Ishikawa (cell line): ENCODE measurements around the gene ELMOD3.
A peak's percentile ranks its signal among the peaks of the same experiment; 100 is the strongest.

ENCODE experiments used
- CREB1 ChIP-seq: IDR thresholded peaks from 2 replicates; pipeline ENCODE4 v1.6.1; 2012; ENCODE audit warnings: low read depth
- EGR1 ChIP-seq: IDR thresholded peaks from 2 replicates; pipeline ENCODE4 v1.6.1; 2012
- EP300 ChIP-seq: IDR thresholded peaks from 2 replicates; pipeline ENCODE4 v1.6.1; 2012; ENCODE audit warnings: borderline replicate concordance
- FOXM1 ChIP-seq: IDR thresholded peaks from 2 replicates; pipeline ENCODE4 v1.6.1; 2012; ENCODE audit warnings: low read depth, borderline replicate concordance
- MAX ChIP-seq: IDR thresholded peaks from 2 replicates; pipeline ENCODE4 v1.6.1; 2012
- NFIC ChIP-seq: IDR thresholded peaks from 2 replicates; pipeline ENCODE4 v1.6.1; 2012
- RAD21 ChIP-seq: IDR thresholded peaks from 2 replicates; pipeline ENCODE4 v1.6.1; 2012; ENCODE audit warnings: low read depth
- REST ChIP-seq: IDR thresholded peaks from 2 replicates; pipeline ENCODE4 v1.6.1; 2012; ENCODE audit warnings: low read depth, mild to moderate bottlenecking
- TAF1 ChIP-seq: IDR thresholded peaks from 2 replicates; pipeline ENCODE4 v1.6.1; 2012; ENCODE audit warnings: low read depth, mild to moderate bottlenecking
- TCF12 ChIP-seq: IDR thresholded peaks from 2 replicates; pipeline ENCODE4 v1.6.1; 2012; ENCODE audit warnings: low read depth
- TEAD4 ChIP-seq: IDR thresholded peaks from 2 replicates; pipeline ENCODE4 v1.6.1; 2012
- USF1 ChIP-seq: IDR thresholded peaks from 2 replicates; pipeline ENCODE4 v1.6.1; 2012
- YY1 ChIP-seq: IDR thresholded peaks from 2 replicates; pipeline ENCODE4 v1.6.1; 2012; ENCODE audit warnings: low read depth
- ZBTB7A ChIP-seq: IDR thresholded peaks from 2 replicates; pipeline ENCODE4 v1.6.1; 2012; ENCODE audit warnings: low read depth

GRCh38 chr2:85327822-85328617 is 26.5 kb upstream of the ELMOD3 start, which contains the start of gene TGOLN2:
- no peak for TF ChIP-seq EP300
- TF ChIP-seq TEAD4: peak; percentile 17; the same call in 1 of the 2 replicates
- no peak for TF ChIP-seq CREB1
- TF ChIP-seq YY1: peak; percentile 70; the same call in 1 of the 2 replicates
- TF ChIP-seq FOXM1: no peak
- no peak for TF ChIP-seq EGR1
- no peak for TF ChIP-seq NFIC
- TF ChIP-seq TCF12: peak; percentile 58
- no peak for TF ChIP-seq REST
- peak; percentile 95 for TF ChIP-seq TAF1
- no peak for TF ChIP-seq RAD21
- TF ChIP-seq MAX: peak; percentile 71; the same call in 1 of the 2 replicates
- TF ChIP-seq USF1: no peak
- TF ChIP-seq ZBTB7A: no peak; the same call in 1 of the 2 replicates
